ENCODE results near the gene SNX1.

DNA sequence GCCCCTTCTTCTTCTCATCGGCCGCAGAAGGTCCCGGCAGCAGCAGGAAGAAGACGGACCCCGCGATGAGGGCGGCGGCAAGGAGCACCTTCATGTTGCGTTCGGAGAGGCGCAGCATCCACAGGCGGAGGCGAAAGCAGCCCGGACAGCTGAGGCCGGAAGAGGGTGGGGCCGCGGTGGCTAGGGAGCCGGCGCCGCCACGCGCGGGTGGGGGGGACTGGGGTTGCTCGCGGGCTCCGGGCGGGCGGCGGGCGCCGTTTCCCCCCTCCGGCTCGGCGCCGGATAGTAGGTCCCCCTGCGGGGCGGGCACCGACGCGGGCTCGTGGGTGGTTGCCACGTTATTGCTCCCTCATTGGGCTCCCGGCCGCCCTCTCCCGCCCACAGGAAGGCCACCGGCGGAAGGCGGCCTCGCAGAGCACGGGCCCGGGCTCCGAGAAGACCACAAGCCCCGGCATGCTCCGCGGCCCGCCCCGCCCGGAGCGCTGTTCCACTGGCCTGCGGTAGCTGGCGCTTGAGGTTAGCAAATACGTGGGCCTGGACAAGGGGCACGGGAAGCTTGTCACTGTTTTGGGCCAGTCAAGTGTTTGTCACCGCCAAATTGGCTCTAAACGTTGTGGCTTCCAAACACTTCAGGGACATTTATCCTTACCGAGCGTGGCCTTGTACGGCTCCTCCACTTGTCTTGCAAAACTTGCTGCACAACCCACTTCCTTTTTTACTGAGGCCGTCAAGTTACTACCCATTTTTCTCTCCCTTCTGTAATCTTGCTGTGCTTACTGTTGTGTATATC lies 67.3 kb downstream of the SNX1 start, which contains the start of gene PPIB:
- TF ChIP-seq, protein P1, sequence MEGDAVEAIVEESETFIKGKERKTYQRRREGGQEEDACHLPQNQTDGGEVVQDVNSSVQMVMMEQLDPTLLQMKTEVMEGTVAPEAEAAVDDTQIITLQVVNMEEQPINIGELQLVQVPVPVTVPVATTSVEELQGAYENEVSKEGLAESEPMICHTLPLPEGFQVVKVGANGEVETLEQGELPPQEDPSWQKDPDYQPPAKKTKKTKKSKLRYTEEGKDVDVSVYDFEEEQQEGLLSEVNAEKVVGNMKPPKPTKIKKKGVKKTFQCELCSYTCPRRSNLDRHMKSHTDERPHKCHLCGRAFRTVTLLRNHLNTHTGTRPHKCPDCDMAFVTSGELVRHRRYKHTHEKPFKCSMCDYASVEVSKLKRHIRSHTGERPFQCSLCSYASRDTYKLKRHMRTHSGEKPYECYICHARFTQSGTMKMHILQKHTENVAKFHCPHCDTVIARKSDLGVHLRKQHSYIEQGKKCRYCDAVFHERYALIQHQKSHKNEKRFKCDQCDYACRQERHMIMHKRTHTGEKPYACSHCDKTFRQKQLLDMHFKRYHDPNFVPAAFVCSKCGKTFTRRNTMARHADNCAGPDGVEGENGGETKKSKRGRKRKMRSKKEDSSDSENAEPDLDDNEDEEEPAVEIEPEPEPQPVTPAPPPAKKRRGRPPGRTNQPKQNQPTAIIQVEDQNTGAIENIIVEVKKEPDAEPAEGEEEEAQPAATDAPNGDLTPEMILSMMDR (IDR thresholded peaks at IDR 0.05; ENCODE audit: low read depth, low read length): no peak
- TF ChIP-seq POLR2A (IDR thresholded peaks at IDR 0.05; ENCODE audit: extremely low read depth, insufficient read length) (peak; percentile 80), MYC (IDR thresholded peaks at IDR 0.05; ENCODE audit: low read depth, low read length) (peak; percentile 88)
